WTC11 (cell line): ENCODE data around the gene ANKRD11. TPM values are rescaled to one million over a fixed set of nuclear protein-coding genes. Genes with fewer than 3 reads are reported as not detected.

Experiments used
- ATAC-seq: fragments of 200-7000 bp; cut with Tn5 transposase; 2 replicates; pipeline ENCODE4 v1.10.0; 2021; ENCODE audit warnings: mild to moderate bottlenecking, moderate library complexity
- CTCF ChIA-PET: fragments of 300-600 bp; sonication (Branson Sonifier 250); formaldehyde crosslinking; loops from one replicate; lab custom pipeline; 2021; ENCODE audit warnings: antibody characterized with exemption; lab: Charles Lee
- POLR2A ChIA-PET: fragments of 350-600 bp; sonication (Branson Sonifier 250); formaldehyde crosslinking; loops from one replicate; lab custom pipeline; 2021; ENCODE audit warnings: antibody characterized with exemption; lab: Charles Lee
- DNase-seq: peaks from one replicate; pipeline ENCODE4 v3.0.0; 2021; ENCODE audit warnings: low spot score
- H3K27ac Mint-ChIP-seq: 2 replicates; pipeline ENCODE4 v1.8.0; 2021; ENCODE audit warnings: mixed read lengths
- H3K27me3 Mint-ChIP-seq: 2 replicates; pipeline ENCODE4 v1.8.0; 2021; ENCODE audit warnings: low read depth, mild to moderate bottlenecking, moderate library complexity, mixed read lengths
- H3K36me3 Mint-ChIP-seq: 2 replicates; pipeline ENCODE4 v1.8.0; 2021; ENCODE audit warnings: mixed read lengths
- H3K4me1 Mint-ChIP-seq: 2 replicates; pipeline ENCODE4 v1.8.0; 2022; ENCODE audit warnings: mixed read lengths
- H3K4me3 Mint-ChIP-seq: 2 replicates; pipeline ENCODE4 v1.8.0; 2021; ENCODE audit warnings: mild to moderate bottlenecking, moderate library complexity, mixed read lengths
- H3K9me3 Mint-ChIP-seq: 2 replicates; pipeline ENCODE4 v1.8.0; 2021; ENCODE audit warnings: mixed read lengths
- CREB1 ChIP-seq: sonication (generic); formaldehyde crosslinking; IDR thresholded peaks from 2 replicates; pipeline ENCODE4 v1.8.0; 2023; ENCODE audit warnings: mild to moderate bottlenecking, missing genetic modification reagents
- CREM ChIP-seq: sonication (generic); formaldehyde crosslinking; IDR thresholded peaks from 2 replicates; pipeline ENCODE4 v1.8.1; 2022; ENCODE audit warnings: mild to moderate bottlenecking, missing genetic modification reagents, moderate library complexity
- ELF4 ChIP-seq: sonication (generic); formaldehyde crosslinking; IDR thresholded peaks from 2 replicates; pipeline ENCODE4 v1.8.1; 2022; ENCODE audit warnings: low read depth, mild to moderate bottlenecking, moderate library complexity, missing genetic modification reagents
- ERG ChIP-seq: fragments of 250-450 bp; sonication (Bioruptor Pico); IDR thresholded peaks from 2 replicates; pipeline ENCODE4 v1.8.0; 2021; ENCODE audit warnings: mild to moderate bottlenecking
- FOXP1 ChIP-seq: sonication (generic); formaldehyde crosslinking; IDR thresholded peaks from 2 replicates; pipeline ENCODE4 v1.8.0; 2022; ENCODE audit warnings: missing genetic modification reagents, mild to moderate bottlenecking, moderate library complexity, borderline replicate concordance
- GABPB1 ChIP-seq: sonication (generic); formaldehyde crosslinking; IDR thresholded peaks from 2 replicates; pipeline ENCODE4 v1.8.1; 2023; ENCODE audit warnings: mild to moderate bottlenecking, missing genetic modification reagents
- MXD4 ChIP-seq: fragments of 250-450 bp; sonication (Bioruptor Pico); IDR thresholded peaks from 2 replicates; pipeline ENCODE4 v1.8.0; 2021; ENCODE audit warnings: mild to moderate bottlenecking, moderate library complexity, borderline replicate concordance
- NFATC4 ChIP-seq: fragments of 250-450 bp; sonication (Bioruptor Pico); IDR thresholded peaks from 2 replicates; pipeline ENCODE4 v1.9.0; 2021; ENCODE audit warnings: mild to moderate bottlenecking
- OVOL2 ChIP-seq: fragments of 250-450 bp; sonication (Bioruptor Pico); IDR thresholded peaks from 2 replicates; pipeline ENCODE4 v1.9.0; 2021; ENCODE audit warnings: mild to moderate bottlenecking, borderline replicate concordance
- RORB ChIP-seq: fragments of 250-450 bp; sonication (Bioruptor Pico); IDR thresholded peaks from 2 replicates; pipeline ENCODE4 v1.9.0; 2021; ENCODE audit warnings: mild to moderate bottlenecking
- SP1 ChIP-seq: sonication (generic); formaldehyde crosslinking; conservative IDR thresholded peaks from 2 replicates; pipeline ENCODE4 v1.8.1; 2022; ENCODE audit warnings: missing genetic modification reagents
- STAT6 ChIP-seq: sonication (generic); formaldehyde crosslinking; conservative IDR thresholded peaks from 2 replicates; pipeline ENCODE4 v1.8.1; 2023; ENCODE audit warnings: mild to moderate bottlenecking, low read depth, missing genetic modification reagents, moderate library complexity
- TCF7 ChIP-seq: sonication (generic); formaldehyde crosslinking; IDR thresholded peaks from 2 replicates; pipeline ENCODE4 v1.8.0; 2022; ENCODE audit warnings: mild to moderate bottlenecking, low read depth, missing genetic modification reagents, moderate library complexity
- TEAD4 ChIP-seq: sonication (generic); formaldehyde crosslinking; IDR thresholded peaks from 2 replicates; pipeline ENCODE4 v1.8.0; 2022; ENCODE audit warnings: mild to moderate bottlenecking, missing genetic modification reagents
- ZNF219 ChIP-seq: sonication (generic); formaldehyde crosslinking; IDR thresholded peaks from 2 replicates; pipeline ENCODE4 v1.8.0; 2023; ENCODE audit warnings: missing genetic modification reagents, mild to moderate bottlenecking, borderline replicate concordance
- ZNF232 ChIP-seq: sonication (generic); formaldehyde crosslinking; IDR thresholded peaks from 2 replicates; pipeline ENCODE4 v1.8.0; 2022; ENCODE audit warnings: mild to moderate bottlenecking, missing genetic modification reagents
- ZNF263 ChIP-seq: sonication (generic); formaldehyde crosslinking; IDR thresholded peaks from 2 replicates; pipeline ENCODE4 v1.8.1; 2022; ENCODE audit warnings: low read depth, mild to moderate bottlenecking, moderate library complexity, missing genetic modification reagents
- ZNF416 ChIP-seq: fragments of 250-450 bp; sonication (Bioruptor Pico); IDR thresholded peaks from 2 replicates; pipeline ENCODE4 v1.9.0; 2021; ENCODE audit warnings: mild to moderate bottlenecking, inconsistent platforms
- total RNA-seq: library from RNA; stranded (reverse); gene quantifications from 3 replicates; pipeline ENCODE4 v1.2.3, GENCODE V29; 2021
- TF ChIP-seq, protein P1 (sequence below): sonication (generic); formaldehyde crosslinking; IDR thresholded peaks from 2 replicates; pipeline ENCODE4 v1.8.0; 2023; ENCODE audit warnings: missing genetic modification reagents
- TF ChIP-seq, protein P2 (sequence below): fragments of 250-450 bp; sonication (Bioruptor Pico); IDR thresholded peaks from 2 replicates; pipeline ENCODE4 v2.1.2; 2022; ENCODE audit warnings: mild to moderate bottlenecking, moderate library complexity
- TF ChIP-seq, protein P3 (sequence below): fragments of 250-450 bp; sonication (Bioruptor Pico); IDR thresholded peaks from 2 replicates; pipeline ENCODE4 v1.9.0; 2021; ENCODE audit warnings: moderate library complexity, mild to moderate bottlenecking, inconsistent platforms, borderline replicate concordance

The ANKRD11 gene
- total RNA-seq, 1 experiment from 2014 or later: 184 TPM

GRCh38 chr16:89295071-89295900 is 195.1 kb downstream of the ANKRD11 start:
- H3K27me3 Mint-ChIP-seq: no peaks in the 10 kb centered on the region
- CTCF ChIA-PET: interaction anchor here (0.9 to 8.2 kb wide), 8 partner anchors 13 to 88 kb away, joined by 3 to 89 read pairs (median 4); no protein-coding TSS in a partner anchor
- H3K27ac Mint-ChIP-seq: peak overlapping the region; percentile 53; the same call in 1 of the 2 replicates
- TF ChIP-seq ZNF232 (CRISPR knock-in tag) (no peak), SP1 (CRISPR knock-in tag) (no peak), MXD4 (no peak), ERG (CRISPR knock-in tag) (no peak), TEAD4 (CRISPR knock-in tag) (no peak), NFATC4 (CRISPR knock-in tag) (no peak), ZNF219 (CRISPR knock-in tag) (no peak), RORB (CRISPR knock-in tag) (no peak), ELF4 (CRISPR knock-in tag) (no peak), GABPB1 (CRISPR knock-in tag) (no peak)
- TF ChIP-seq, protein P1, sequence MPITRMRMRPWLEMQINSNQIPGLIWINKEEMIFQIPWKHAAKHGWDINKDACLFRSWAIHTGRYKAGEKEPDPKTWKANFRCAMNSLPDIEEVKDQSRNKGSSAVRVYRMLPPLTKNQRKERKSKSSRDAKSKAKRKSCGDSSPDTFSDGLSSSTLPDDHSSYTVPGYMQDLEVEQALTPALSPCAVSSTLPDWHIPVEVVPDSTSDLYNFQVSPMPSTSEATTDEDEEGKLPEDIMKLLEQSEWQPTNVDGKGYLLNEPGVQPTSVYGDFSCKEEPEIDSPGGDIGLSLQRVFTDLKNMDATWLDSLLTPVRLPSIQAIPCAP (CRISPR knock-in tag): no peak
- peaks cover 76% of the 10 kb centered on the region for H3K4me1 Mint-ChIP-seq
- ATAC-seq (no peak), DNase-seq (no peak)
- POLR2A ChIA-PET: interaction anchor here (0.6 kb wide), 1 partner anchor 44 kb away, joined by 6 read pairs; no protein-coding TSS in a partner anchor
- no peak overlapping the region for H3K4me3 Mint-ChIP-seq
- H3K36me3 Mint-ChIP-seq: no peaks in the 10 kb centered on the region
- H3K9me3 Mint-ChIP-seq: no peaks in the 10 kb centered on the region

DNA sequence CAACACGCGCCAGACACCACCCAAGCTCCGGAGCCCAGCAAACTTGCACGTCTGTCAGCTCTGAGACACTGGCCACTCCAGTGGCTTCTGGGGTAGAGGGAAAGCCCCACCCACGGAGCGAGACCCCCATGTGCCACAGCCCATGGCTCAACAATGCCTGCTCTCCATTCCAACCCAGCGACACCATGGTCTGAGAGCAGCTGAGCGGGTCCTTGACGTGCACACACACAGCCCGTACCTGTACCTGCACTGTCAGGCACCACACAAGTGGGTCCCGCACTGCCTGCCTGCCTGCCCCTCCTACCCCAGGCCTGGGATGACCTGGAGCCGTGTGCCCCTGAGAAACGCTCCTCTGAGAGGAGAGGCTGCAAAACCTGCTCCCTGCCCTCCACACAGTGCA is 195.9 kb downstream of the ANKRD11 start:
- Mint-ChIP-seq H3K4me3 (0 out of 2 replicates have a peak overlapping the region, but pooled peaks have one; percentile 8), H3K27ac (peak overlapping the region; percentile 86)

GRCh38 chr16:89293276-89294143 is 196.9 kb downstream of the ANKRD11 start:
- peak; percentile 36 for ATAC-seq
- Mint-ChIP-seq H3K27ac (peak overlapping the region; percentile 96), H3K4me3 (no peak overlapping the region), H3K36me3 (peaks cover 5% of the 10 kb centered on the region), H3K27me3 (no peaks in the 10 kb centered on the region), H3K9me3 (no peaks in the 10 kb centered on the region), H3K4me1 (peaks cover 80% of the 10 kb centered on the region)
- ChIA-PET CTCF (interaction anchor here (0.6 to 8.2 kb wide), 49 partner anchors 10 to 556 kb away, joined by 3 to 89 read pairs (median 4); partner anchors contain the start of gene SPG7), POLR2A (interaction anchor here (0.9 to 1.0 kb wide), 3 partner anchors 20 to 46 kb away, joined by 3 to 5 read pairs (median 4); no protein-coding TSS in a partner anchor)
- peak; percentile 70 for DNase-seq
- TF ChIP-seq SP1 (CRISPR knock-in tag) (peak; percentile 71), STAT6 (no peak), OVOL2 (CRISPR knock-in tag) (no peak), MXD4 (no peak), CREM (no peak), ZNF263 (CRISPR knock-in tag) (peak; percentile 66; the same call in 1 of the 2 replicates), CREB1 (CRISPR knock-in tag) (no peak), ZNF416 (CRISPR knock-in tag) (no peak), FOXP1 (CRISPR knock-in tag) (0 out of 2 replicates have a peak, but pooled peaks have one; percentile 57), TCF7 (CRISPR knock-in tag) (no peak)
- TF ChIP-seq, protein P2, sequence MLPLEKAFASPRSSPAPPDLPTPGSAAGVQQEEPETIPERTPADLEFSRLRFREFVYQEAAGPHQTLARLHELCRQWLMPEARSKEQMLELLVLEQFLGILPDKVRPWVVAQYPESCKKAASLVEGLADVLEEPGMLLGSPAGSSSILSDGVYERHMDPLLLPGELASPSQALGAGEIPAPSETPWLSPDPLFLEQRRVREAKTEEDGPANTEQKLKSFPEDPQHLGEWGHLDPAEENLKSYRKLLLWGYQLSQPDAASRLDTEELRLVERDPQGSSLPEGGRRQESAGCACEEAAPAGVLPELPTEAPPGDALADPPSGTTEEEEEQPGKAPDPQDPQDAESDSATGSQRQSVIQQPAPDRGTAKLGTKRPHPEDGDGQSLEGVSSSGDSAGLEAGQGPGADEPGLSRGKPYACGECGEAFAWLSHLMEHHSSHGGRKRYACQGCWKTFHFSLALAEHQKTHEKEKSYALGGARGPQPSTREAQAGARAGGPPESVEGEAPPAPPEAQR (CRISPR knock-in tag): no peak

More for the DNA sequence above, 195.9 kb downstream of the ANKRD11 start:
- TF ChIP-seq, protein P3, sequence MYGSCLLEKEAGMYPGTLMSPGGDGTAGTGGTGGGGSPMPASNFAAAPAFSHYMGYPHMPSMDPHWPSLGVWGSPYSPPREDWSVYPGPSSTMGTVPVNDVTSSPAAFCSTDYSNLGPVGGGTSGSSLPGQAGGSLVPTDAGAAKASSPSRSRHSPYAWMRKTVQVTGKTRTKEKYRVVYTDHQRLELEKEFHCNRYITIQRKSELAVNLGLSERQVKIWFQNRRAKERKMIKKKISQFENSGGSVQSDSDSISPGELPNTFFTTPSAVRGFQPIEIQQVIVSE: no peak
- TF ChIP-seq FOXP1 (CRISPR knock-in tag): 0 out of 2 replicates have a peak, but pooled peaks have one; percentile 29
- no peak for DNase-seq
- H3K9me3 Mint-ChIP-seq: no peaks in the 10 kb centered on the region
- H3K36me3 Mint-ChIP-seq: peaks cover 2% of the 10 kb centered on the region; the same call in 1 of the 2 replicates
- POLR2A ChIA-PET: interaction anchor here (0.6 kb wide), 1 partner anchor 44 kb away, joined by 6 read pairs; no protein-coding TSS in a partner anchor
- CTCF ChIA-PET: interaction anchor here (1.1 to 8.2 kb wide), 10 partner anchors 9 to 263 kb away, joined by 3 to 89 read pairs (median 6); no protein-coding TSS in a partner anchor
- H3K4me1 Mint-ChIP-seq: peaks cover 80% of the 10 kb centered on the region
- no peaks in the 10 kb centered on the region for H3K27me3 Mint-ChIP-seq
- ATAC-seq: no peak
